Sigmoid colon (tissue), 4 donors: ENCODE data around the gene ACP7.
"Not testable (repeated sequence)": the region's sequence is repeated elsewhere in the genome, so short reads cannot be mapped to it uniquely, and the experiment has no call there.

ENCODE experiments used
- CTCF ChIP-seq, 4 experiments: fragments of 450-650 bp in 3 of 4; fragments of 200-600 bp in 1 of 4; IDR thresholded peaks; one replicate each; pipeline ENCODE4 v1.5.1; 2016 to 2019; ENCODE audit warnings: antibody characterized with exemption in 4 of 4, mild to moderate bottlenecking in 3 of 4, moderate library complexity in 2 of 4
- POLR2AphosphoS5 ChIP-seq, 4 donors: sonication (generic); formaldehyde crosslinking; IDR thresholded peaks; one replicate each; pipeline ENCODE4 v1.6.1; 2017; ENCODE audit warnings: antibody characterized with exemption in 4 of 4

GRCh38 chr19:39090016-39090415 is 5.8 kb downstream of the ACP7 start:
- TF ChIP-seq CTCF, POLR2AphosphoS5 (IDR thresholded peaks at IDR 0.05): not testable (repeated sequence)
